ENCODE results near the gene GPR45.

GRCh38 chr2:105238664-105239240 is 2.8 kb upstream of the GPR45 start:
- TF ChIP-seq, protein P1, sequence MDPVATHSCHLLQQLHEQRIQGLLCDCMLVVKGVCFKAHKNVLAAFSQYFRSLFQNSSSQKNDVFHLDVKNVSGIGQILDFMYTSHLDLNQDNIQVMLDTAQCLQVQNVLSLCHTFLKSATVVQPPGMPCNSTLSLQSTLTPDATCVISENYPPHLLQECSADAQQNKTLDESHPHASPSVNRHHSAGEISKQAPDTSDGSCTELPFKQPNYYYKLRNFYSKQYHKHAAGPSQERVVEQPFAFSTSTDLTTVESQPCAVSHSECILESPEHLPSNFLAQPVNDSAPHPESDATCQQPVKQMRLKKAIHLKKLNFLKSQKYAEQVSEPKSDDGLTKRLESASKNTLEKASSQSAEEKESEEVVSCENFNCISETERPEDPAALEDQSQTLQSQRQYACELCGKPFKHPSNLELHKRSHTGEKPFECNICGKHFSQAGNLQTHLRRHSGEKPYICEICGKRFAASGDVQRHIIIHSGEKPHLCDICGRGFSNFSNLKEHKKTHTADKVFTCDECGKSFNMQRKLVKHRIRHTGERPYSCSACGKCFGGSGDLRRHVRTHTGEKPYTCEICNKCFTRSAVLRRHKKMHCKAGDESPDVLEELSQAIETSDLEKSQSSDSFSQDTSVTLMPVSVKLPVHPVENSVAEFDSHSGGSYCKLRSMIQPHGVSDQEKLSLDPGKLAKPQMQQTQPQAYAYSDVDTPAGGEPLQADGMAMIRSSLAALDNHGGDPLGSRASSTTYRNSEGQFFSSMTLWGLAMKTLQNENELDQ (CRISPR knock-in tag; IDR thresholded peaks at IDR 0.05; ENCODE audit: borderline replicate concordance): no peak
- TF ChIP-seq EGR1 (conservative IDR thresholded peaks at IDR 0.05) (no peak), CBFB (CRISPR knock-in tag; IDR thresholded peaks at IDR 0.05) (no peak), IRF2 (CRISPR knock-in tag; IDR thresholded peaks at IDR 0.05) (no peak), SMAD1 (IDR thresholded peaks at IDR 0.05; ENCODE audit: low read depth, low read length, partially characterized antibody) (no peak)

All from K562 (cell line).